Neural crest cell (in vitro differentiated cells): Measurements from ENCODE around the gene DNM1L. TPM values are rescaled to one million over a fixed set of nuclear protein-coding genes. Genes with fewer than 3 reads are reported as not detected.

ENCODE experiments used
- DNase-seq: peaks from one replicate; pipeline ENCODE4 v3.0.0; 2021; ENCODE audit warnings: low read depth, mixed read lengths, low spot score
- H3K27ac Mint-ChIP-seq: one replicate; pipeline ENCODE4 v1.8.0; 2021; ENCODE audit warnings: mild to moderate bottlenecking, mixed read lengths; ENCODE audit not compliant: unreplicated experiment
- H3K27me3 Mint-ChIP-seq: 2 replicates; pipeline ENCODE4 v1.8.0; 2021; ENCODE audit warnings: low read depth, mild to moderate bottlenecking, mixed read lengths
- H3K36me3 Mint-ChIP-seq: 2 replicates; pipeline ENCODE4 v1.8.0; 2021; ENCODE audit warnings: low read depth, mild to moderate bottlenecking, mixed read lengths
- H3K4me1 Mint-ChIP-seq: 2 replicates; pipeline ENCODE4 v1.8.0; 2021; ENCODE audit warnings: mixed read lengths
- H3K4me3 Mint-ChIP-seq: one replicate; pipeline ENCODE4 v1.8.0; 2021; ENCODE audit warnings: mild to moderate bottlenecking, mixed read lengths
- H3K9me3 Mint-ChIP-seq: 2 replicates; pipeline ENCODE4 v1.8.0; 2021; ENCODE audit warnings: mixed read lengths
- total RNA-seq: library from RNA; stranded (reverse); gene quantifications from 2 replicates; pipeline ENCODE4 v1.2.1, GENCODE V29; 2021
- TF ChIP-seq, protein P1 (sequence below): fragments of 200-600 bp; sonication (generic); conservative IDR thresholded peaks from 2 replicates; pipeline ENCODE4 v1.5.0; 2021; ENCODE audit warnings: antibody characterized with exemption, mild to moderate bottlenecking

DNM1L gene
- total RNA-seq, 1 donor from 2014 or later: 92.3 TPM

GRCh38 chr12:32726286-32726685 lies 47.2 kb downstream of the DNM1L start:
- Mint-ChIP-seq H3K27ac (no peak overlapping the region), H3K9me3 (no peaks in the 10 kb centered on the region), H3K4me1 (no peaks in the 10 kb centered on the region), H3K36me3 (peaks cover 20% of the 10 kb centered on the region), H3K27me3 (no peaks in the 10 kb centered on the region), H3K4me3 (no peak overlapping the region)
- TF ChIP-seq, protein P1, sequence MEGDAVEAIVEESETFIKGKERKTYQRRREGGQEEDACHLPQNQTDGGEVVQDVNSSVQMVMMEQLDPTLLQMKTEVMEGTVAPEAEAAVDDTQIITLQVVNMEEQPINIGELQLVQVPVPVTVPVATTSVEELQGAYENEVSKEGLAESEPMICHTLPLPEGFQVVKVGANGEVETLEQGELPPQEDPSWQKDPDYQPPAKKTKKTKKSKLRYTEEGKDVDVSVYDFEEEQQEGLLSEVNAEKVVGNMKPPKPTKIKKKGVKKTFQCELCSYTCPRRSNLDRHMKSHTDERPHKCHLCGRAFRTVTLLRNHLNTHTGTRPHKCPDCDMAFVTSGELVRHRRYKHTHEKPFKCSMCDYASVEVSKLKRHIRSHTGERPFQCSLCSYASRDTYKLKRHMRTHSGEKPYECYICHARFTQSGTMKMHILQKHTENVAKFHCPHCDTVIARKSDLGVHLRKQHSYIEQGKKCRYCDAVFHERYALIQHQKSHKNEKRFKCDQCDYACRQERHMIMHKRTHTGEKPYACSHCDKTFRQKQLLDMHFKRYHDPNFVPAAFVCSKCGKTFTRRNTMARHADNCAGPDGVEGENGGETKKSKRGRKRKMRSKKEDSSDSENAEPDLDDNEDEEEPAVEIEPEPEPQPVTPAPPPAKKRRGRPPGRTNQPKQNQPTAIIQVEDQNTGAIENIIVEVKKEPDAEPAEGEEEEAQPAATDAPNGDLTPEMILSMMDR: no peak
- DNase-seq: no peak

GRCh38 chr12:32727237-32727636 lies 48.1 kb downstream of the DNM1L start:
- Mint-ChIP-seq H3K4me1 (no peaks in the 10 kb centered on the region), H3K27ac (peak overlapping the region; percentile 40), H3K27me3 (no peaks in the 10 kb centered on the region), H3K4me3 (no peak overlapping the region), H3K9me3 (no peaks in the 10 kb centered on the region), H3K36me3 (peaks cover 21% of the 10 kb centered on the region)
- TF ChIP-seq, protein P1: no peak
- DNase-seq: no peak

GRCh38 chr12:32734952-32735351 lies 55.9 kb downstream of the DNM1L start:
- Mint-ChIP-seq H3K27me3 (no peaks in the 10 kb centered on the region), H3K27ac (no peak overlapping the region), H3K9me3 (no peaks in the 10 kb centered on the region), H3K4me3 (no peak overlapping the region), H3K36me3 (peaks cover 3% of the 10 kb centered on the region), H3K4me1 (no peaks in the 10 kb centered on the region)
- DNase-seq: no peak
- TF ChIP-seq, protein P1: no peak

GRCh38 chr12:32736445-32736844 lies 57.3 kb downstream of the DNM1L start:
- no peaks in the 10 kb centered on the region for H3K4me1 Mint-ChIP-seq
- no peaks in the 10 kb centered on the region for H3K9me3 Mint-ChIP-seq
- no peak overlapping the region for H3K4me3 Mint-ChIP-seq
- no peaks in the 10 kb centered on the region for H3K27me3 Mint-ChIP-seq
- TF ChIP-seq, protein P1: no peak
- no peak overlapping the region for H3K27ac Mint-ChIP-seq
- H3K36me3 Mint-ChIP-seq: no peaks in the 10 kb centered on the region
- no peak for DNase-seq

DNA sequence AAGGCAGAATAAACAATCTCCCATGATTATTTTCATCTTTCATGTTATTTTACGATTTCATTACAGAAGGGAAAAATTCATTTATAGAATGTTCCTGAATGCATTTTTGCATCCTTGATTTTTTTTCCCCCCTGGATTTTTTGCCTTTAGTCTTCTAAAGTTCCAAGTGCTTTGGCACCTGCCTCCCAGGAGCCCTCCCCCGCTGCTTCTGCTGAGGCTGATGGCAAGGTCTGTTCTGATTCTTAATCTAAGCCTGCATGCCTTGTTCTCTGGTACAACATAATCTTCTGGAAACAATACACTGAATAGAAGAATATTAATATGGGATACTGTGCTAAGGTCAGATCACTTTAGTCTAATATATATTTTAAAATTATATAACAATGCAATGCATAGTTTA lies 58.6 kb downstream of the DNM1L start:
- Mint-ChIP-seq H3K9me3 (no peaks in the 10 kb centered on the region), H3K4me3 (no peak overlapping the region), H3K36me3 (no peaks in the 10 kb centered on the region), H3K27ac (no peak overlapping the region), H3K4me1 (no peaks in the 10 kb centered on the region), H3K27me3 (no peaks in the 10 kb centered on the region)
- no peak for DNase-seq
- TF ChIP-seq, protein P1: no peak

GRCh38 chr12:32739279-32739678 lies 60.2 kb downstream of the DNM1L start:
- TF ChIP-seq, protein P1: no peak
- H3K27me3 Mint-ChIP-seq: no peaks in the 10 kb centered on the region
- no peak overlapping the region for H3K4me3 Mint-ChIP-seq
- no peaks in the 10 kb centered on the region for H3K4me1 Mint-ChIP-seq
- no peak overlapping the region for H3K27ac Mint-ChIP-seq
- H3K9me3 Mint-ChIP-seq: no peaks in the 10 kb centered on the region
- DNase-seq: no peak
- peaks cover 4% of the 10 kb centered on the region for H3K36me3 Mint-ChIP-seq
